Esophagus muscularis mucosa (tissue), 4 donors: Measurements from ENCODE around the gene TMEM63C. TPM values are rescaled to one million over a fixed set of nuclear protein-coding genes. Genes with fewer than 3 reads are reported as not detected.

ENCODE experiments used
- DNase-seq: peaks from one replicate; pipeline ENCODE4 v3.0.0-alpha.2; 2017; ENCODE audit errors: extremely low spot score
- H3K27ac ChIP-seq, 4 donors: fragments of 200-600 bp; sonication (generic); replicated peaks in 1 of 4; 1 replicate in 3 of 4; 2 replicates in 1 of 4; pipeline ENCODE4 v1.5.1; 2016 to 2019; ENCODE audit warnings: mild to moderate bottlenecking in 1 of 4
- H3K27me3 ChIP-seq, 4 donors: fragments of 200-600 bp; sonication (generic); one replicate each; pipeline versions ENCODE4 v1.5.1 to v1.6.0; 2016 to 2019
- H3K36me3 ChIP-seq, 4 donors: fragments of 200-600 bp; sonication (generic); one replicate each; pipeline ENCODE4 v1.5.1; 2016 to 2019
- H3K4me1 ChIP-seq, 4 donors: fragments of 200-600 bp; sonication (generic); one replicate each; pipeline ENCODE4 v1.5.1; 2016 to 2019
- H3K4me3 ChIP-seq, 4 donors: fragments of 200-600 bp; sonication (generic); 1 replicate in 2 of 4; 2 replicates in 2 of 4; pipeline ENCODE4 v1.5.1; 2016 to 2019; ENCODE audit warnings: mild to moderate bottlenecking in 4 of 4, moderate library complexity in 1 of 4
- H3K9me3 ChIP-seq, 4 donors: fragments of 200-600 bp; sonication (generic); 1 replicate in 3 of 4; 2 replicates in 1 of 4; pipeline ENCODE4 v1.5.1; 2016 to 2019
- EP300 ChIP-seq: sonication (generic); formaldehyde crosslinking; IDR thresholded peaks from one replicate; pipeline ENCODE4 v1.6.1; 2017; ENCODE audit warnings: antibody characterized with exemption
- POLR2A ChIP-seq: fragments of 450-650 bp; IDR thresholded peaks from one replicate; pipeline ENCODE4 v1.6.1; 2017; ENCODE audit warnings: antibody characterized with exemption, moderate library complexity, mild to moderate bottlenecking, low read depth
- POLR2AphosphoS5 ChIP-seq, 2 donors: sonication (generic); formaldehyde crosslinking; IDR thresholded peaks; one replicate each; pipeline ENCODE4 v1.6.1; 2017; ENCODE audit warnings: antibody characterized with exemption in 2 of 2
- WGBS: methylation state at CpG from one replicate; pipeline ENCODE4 v1.1.5; 2018; 5-methylcytosine and 5-hydroxymethylcytosine counted together
- intact Hi-C: fragments of 100-400 bp; cut with DNase I; formaldehyde crosslinking; loops from one replicate; pipeline ENCODE4 v1.15.1; 2023
- total RNA-seq, 4 donors: library from RNA; depleted of rRNA; stranded (reverse); fragments of >200 nt; gene quantifications; one replicate each; pipeline versions ENCODE4 v1.1.0 to v1.2.1, GENCODE V29; 2016
- TF ChIP-seq, protein P1 (sequence below), 3 experiments: fragments of 200-600 bp in 2 of 3; fragments of 450-650 bp in 1 of 3; sonication (generic) in 2 of 3; IDR thresholded peaks; one replicate each; pipeline ENCODE4 v1.5.1; 2017 to 2019; ENCODE audit warnings: antibody characterized with exemption in 3 of 3, mild to moderate bottlenecking in 2 of 3, moderate library complexity in 1 of 3

The TMEM63C gene
- total RNA-seq, 4 donors from 2014 or later: 0.83 to 5.0 (median 1.1) TPM

DNA sequence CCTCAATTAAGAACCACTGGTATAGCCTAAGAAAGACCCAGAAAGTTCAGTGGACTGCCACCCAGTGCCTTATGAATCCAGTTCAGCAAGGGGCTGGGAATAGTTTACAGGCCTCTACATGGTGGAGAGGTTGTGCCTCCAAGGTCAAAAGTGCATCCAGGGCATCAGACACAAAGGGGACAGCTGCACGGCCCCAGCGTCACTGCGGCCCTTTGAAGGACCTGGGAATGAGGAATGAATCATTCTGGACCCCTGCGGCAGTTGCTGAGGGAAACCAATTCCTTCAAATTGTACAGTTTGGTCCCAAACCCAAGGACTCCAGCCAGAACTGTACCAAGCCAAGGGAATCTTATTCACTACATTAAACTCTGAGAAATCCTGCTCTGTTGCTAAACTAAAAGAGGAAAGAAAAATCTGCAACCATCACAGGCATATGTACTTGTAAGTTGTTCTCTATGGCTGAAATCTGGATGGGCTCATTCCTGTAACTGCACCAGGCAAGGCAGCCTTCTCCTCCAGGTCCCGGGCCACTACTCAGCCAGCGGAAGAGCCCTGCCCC is 100.3 kb downstream of the TMEM63C start:
- DNase-seq: no peak
- intact Hi-C loops: no loop called here
- H3K36me3 ChIP-seq: peaks cover 76 to 99% (median 96%) of the 10 kb centered on the region in 4 donors
- TF ChIP-seq, protein P1, sequence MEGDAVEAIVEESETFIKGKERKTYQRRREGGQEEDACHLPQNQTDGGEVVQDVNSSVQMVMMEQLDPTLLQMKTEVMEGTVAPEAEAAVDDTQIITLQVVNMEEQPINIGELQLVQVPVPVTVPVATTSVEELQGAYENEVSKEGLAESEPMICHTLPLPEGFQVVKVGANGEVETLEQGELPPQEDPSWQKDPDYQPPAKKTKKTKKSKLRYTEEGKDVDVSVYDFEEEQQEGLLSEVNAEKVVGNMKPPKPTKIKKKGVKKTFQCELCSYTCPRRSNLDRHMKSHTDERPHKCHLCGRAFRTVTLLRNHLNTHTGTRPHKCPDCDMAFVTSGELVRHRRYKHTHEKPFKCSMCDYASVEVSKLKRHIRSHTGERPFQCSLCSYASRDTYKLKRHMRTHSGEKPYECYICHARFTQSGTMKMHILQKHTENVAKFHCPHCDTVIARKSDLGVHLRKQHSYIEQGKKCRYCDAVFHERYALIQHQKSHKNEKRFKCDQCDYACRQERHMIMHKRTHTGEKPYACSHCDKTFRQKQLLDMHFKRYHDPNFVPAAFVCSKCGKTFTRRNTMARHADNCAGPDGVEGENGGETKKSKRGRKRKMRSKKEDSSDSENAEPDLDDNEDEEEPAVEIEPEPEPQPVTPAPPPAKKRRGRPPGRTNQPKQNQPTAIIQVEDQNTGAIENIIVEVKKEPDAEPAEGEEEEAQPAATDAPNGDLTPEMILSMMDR (IDR thresholded peaks at IDR 0.05): no peak
- TF ChIP-seq POLR2A: no peak
- TF ChIP-seq POLR2AphosphoS5 (IDR thresholded peaks at IDR 0.05): no peak
- TF ChIP-seq EP300: no peak
- no peak overlapping the region for H3K4me3 ChIP-seq
- H3K9me3 ChIP-seq: no peaks in the 10 kb centered on the region
- H3K27ac ChIP-seq: no peak overlapping the region
- H3K27me3 ChIP-seq: no peaks in the 10 kb centered on the region
- no peaks in the 10 kb centered on the region for H3K4me1 ChIP-seq
- WGBS: 97% methylated on average over 6 of the region's 6 CpGs

DNA sequence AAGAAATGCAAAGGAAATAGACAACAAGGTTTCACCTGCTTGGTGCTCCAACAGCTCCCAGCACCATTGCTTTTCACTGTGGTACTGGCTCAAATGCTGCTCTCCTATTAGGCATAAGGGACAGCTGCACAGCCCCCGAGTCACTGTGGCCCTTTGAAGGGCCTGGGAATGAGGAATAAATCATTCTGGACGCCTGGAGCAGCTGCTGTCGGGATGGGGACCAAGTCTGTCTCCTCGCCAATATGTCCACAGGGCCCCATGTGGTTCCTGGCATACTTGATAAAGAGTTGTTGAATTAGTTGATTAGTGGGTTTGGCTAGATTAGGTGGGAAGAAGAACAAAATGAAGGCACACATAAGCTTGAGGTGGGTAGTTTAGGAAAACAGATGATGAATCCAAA is 102.5 kb downstream of the TMEM63C start:
- DNase-seq: no peak

DNA sequence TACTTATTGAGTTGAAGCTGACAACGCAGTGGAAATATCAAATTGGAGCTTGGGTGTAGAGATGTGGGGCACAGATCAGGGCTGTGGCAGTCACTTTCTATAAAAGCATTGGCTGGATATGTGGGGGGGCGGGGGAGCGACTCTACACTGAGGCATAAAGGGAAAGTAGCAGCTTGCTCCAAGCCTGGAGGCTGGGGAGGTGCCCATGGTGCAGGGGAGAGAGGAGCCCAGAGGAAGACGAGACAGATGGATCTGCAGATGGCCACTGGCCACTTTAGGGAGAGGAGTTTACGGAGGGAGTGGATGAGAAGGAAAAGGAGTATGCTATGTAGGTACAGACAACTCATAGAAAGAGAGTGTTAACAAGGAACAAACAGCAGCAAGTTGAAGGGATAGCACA is 102.9 kb downstream of the TMEM63C start:
- no peak overlapping the region for H3K27ac ChIP-seq
- intact Hi-C loops: no loop called here
- TF ChIP-seq POLR2AphosphoS5 (IDR thresholded peaks at IDR 0.05) (no peak), EP300 (no peak), POLR2A (no peak)
- TF ChIP-seq, protein P1 (IDR thresholded peaks at IDR 0.05): no peak
- H3K4me1 ChIP-seq: no peaks in the 10 kb centered on the region
- 94% methylated on average over 5 of the region's 5 CpGs for WGBS
- no peaks in the 10 kb centered on the region for H3K9me3 ChIP-seq
- H3K27me3 ChIP-seq: no peaks in the 10 kb centered on the region
- H3K36me3 ChIP-seq: peaks cover 59 to 99% (median 93%) of the 10 kb centered on the region in 4 donors
- no peak for DNase-seq
- H3K4me3 ChIP-seq: no peak overlapping the region

More for the DNA sequence above, 102.5 kb downstream of the TMEM63C start:
- intact Hi-C loops: no loop called here
- no peak overlapping the region for H3K27ac ChIP-seq
- no peak overlapping the region for H3K4me3 ChIP-seq
- H3K36me3 ChIP-seq: peaks cover 63 to 99% (median 94%) of the 10 kb centered on the region in 4 donors
- H3K9me3 ChIP-seq: no peaks in the 10 kb centered on the region
- no peaks in the 10 kb centered on the region for H3K27me3 ChIP-seq
- no peaks in the 10 kb centered on the region for H3K4me1 ChIP-seq
- TF ChIP-seq POLR2A (no peak), EP300 (no peak), POLR2AphosphoS5 (IDR thresholded peaks at IDR 0.05) (no peak)
- TF ChIP-seq, protein P1 (IDR thresholded peaks at IDR 0.05): no peak
- WGBS: 79% methylated on average over 4 of the region's 4 CpGs

DNA sequence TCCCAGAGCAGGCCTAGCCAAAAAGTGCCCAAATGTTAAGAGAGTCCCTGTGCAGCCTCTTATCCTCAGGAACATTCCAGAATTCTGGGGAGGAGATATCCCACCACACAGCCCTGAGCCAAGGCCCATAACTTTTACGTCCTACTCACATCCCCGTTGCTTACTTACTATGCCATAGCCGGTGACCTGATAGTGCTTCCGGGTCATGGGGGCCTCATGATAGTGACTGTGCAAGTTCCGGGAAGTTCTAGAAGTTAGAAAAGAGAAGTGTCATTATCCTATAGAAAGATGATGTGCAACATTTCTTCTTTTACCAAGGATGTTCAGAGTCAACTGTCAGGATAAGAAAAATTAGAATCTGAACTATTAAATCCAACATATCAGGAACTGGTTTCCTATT is 105.0 kb downstream of the TMEM63C start:
- 93% methylated on average over 5 of the region's 5 CpGs for WGBS
- Histone ChIP-seq H3K9me3 (no peaks in the 10 kb centered on the region), H3K36me3 (peaks cover 43 to 100% (median 90%) of the 10 kb centered on the region in 4 donors), H3K27me3 (no peaks in the 10 kb centered on the region), H3K4me3 (no peak overlapping the region), H3K4me1 (no peaks in the 10 kb centered on the region), H3K27ac (no peak overlapping the region)
- DNase-seq: no peak
- TF ChIP-seq POLR2AphosphoS5 (IDR thresholded peaks at IDR 0.05) (no peak), EP300 (no peak), POLR2A (no peak)
- TF ChIP-seq, protein P1 (IDR thresholded peaks at IDR 0.05): no peak
- intact Hi-C loops: no loop called here

DNA sequence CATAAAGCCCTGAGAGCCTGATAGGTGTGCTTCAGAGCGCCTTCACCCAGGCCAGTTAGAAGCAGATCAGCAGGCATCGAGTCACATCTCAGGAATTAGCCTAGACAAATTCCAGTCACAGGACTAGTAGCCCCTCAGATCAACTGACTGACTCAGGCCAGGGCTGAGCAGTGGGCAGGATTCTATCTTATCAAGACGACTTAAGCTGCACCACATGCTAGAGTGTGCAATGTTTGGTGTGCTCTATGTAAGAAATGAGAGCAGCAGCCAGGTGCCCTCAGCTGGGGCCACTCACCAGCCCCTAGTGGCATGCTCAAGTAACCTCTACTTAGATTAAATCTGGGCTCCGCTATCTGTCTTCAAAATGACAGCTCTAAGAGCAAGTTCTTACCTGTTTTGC is 109.1 kb downstream of the TMEM63C start:
- no peak for DNase-seq
- Histone ChIP-seq H3K4me1 (no peaks in the 10 kb centered on the region), H3K9me3 (no peaks in the 10 kb centered on the region), H3K27me3 (no peaks in the 10 kb centered on the region), H3K27ac (no peak overlapping the region), H3K4me3 (no peak overlapping the region), H3K36me3 (peaks cover 19 to 91% (median 68%) of the 10 kb centered on the region in 4 donors)
- WGBS: 100% methylated on average over 1 of the region's 4 CpGs
- TF ChIP-seq, protein P1 (IDR thresholded peaks at IDR 0.05): no peak
- TF ChIP-seq EP300: no peak
- no peak for TF ChIP-seq POLR2AphosphoS5 (IDR thresholded peaks at IDR 0.05)
- TF ChIP-seq POLR2A: no peak
- intact Hi-C loops: no loop called here
